Measurements from ENCODE around the gene SLC11A2. TPM values are rescaled to one million over a fixed set of nuclear protein-coding genes. Genes with fewer than 3 reads are reported as not detected.

Gene SLC11A2
- total RNA-seq, 4 donors from 2014 or later, result 24.9 to 47.1 (median 32.4) TPM

GRCh38 chr12:51028813-51029150 lies 2.6 kb upstream of the SLC11A2 start:
- Histone ChIP-seq H3K4me1 (peaks cover 0 to 25% (median 5%) of the 10 kb centered on the region in 3 donors), H3K27me3 (no peaks in the 10 kb centered on the region), H3K36me3 (no peaks in the 10 kb centered on the region), H3K27ac (no peak overlapping the region), H3K4me3 (no peak overlapping the region), H3K9me3 (no peaks in the 10 kb centered on the region)
- ATAC-seq, result no peak
- TF ChIP-seq EP300 (IDR thresholded peaks at IDR 0.05) (no peak), CTCF (IDR thresholded peaks at IDR 0.05) (no peak), POLR2A (IDR thresholded peaks at IDR 0.05) (no peak), POLR2AphosphoS5 (IDR thresholded peaks at IDR 0.05) (no peak)
- 54 to 65% methylated on average over 2 to 5 of the region's 5 CpGs for WGBS, 2 donors (ENCODE audit: low coverage in 1 of 2)

- H3K27ac ChIP-seq, result no peak overlapping the region
- no peaks in the 10 kb centered on the region for H3K36me3 ChIP-seq
- TF ChIP-seq CTCF (IDR thresholded peaks at IDR 0.05), result peak in 1 of 4 experiments; percentile 20
- TF ChIP-seq POLR2A (IDR thresholded peaks at IDR 0.05), result no peak
- H3K27me3 ChIP-seq, result no peaks in the 10 kb centered on the region
- no peak overlapping the region for H3K4me3 ChIP-seq
- peaks cover 0 to 30% (median 5%) of the 10 kb centered on the region in 3 donors for H3K4me1 ChIP-seq
- WGBS, 2 donors (ENCODE audit: low coverage in 1 of 2), result 27 to 39% methylated on average over 4 to 7 of the region's 9 CpGs
- H3K9me3 ChIP-seq, result no peaks in the 10 kb centered on the region
- ATAC-seq, result no peak
Observed at GRCh38 chr12:51028126-51028812, 2.1 kb upstream of the SLC11A2 start.

- ATAC-seq, result no peak
- H3K27ac ChIP-seq, result no peak overlapping the region
Observed at GRCh38 chr12:51027342-51027835, 1.2 kb upstream of the SLC11A2 start.

GRCh38 chr12:51025338-51025835 lies 797 bp downstream of the SLC11A2 start:
- Histone ChIP-seq H3K4me3 (peak overlapping the region; percentile 81 to 94), H3K36me3 (no peaks in the 10 kb centered on the region), H3K27ac (peak overlapping the region; percentile 87 to 97 (median 94)), H3K27me3 (no peaks in the 10 kb centered on the region), H3K4me1 (peaks cover 0 to 53% (median 5%) of the 10 kb centered on the region in 3 donors), H3K9me3 (no peaks in the 10 kb centered on the region)
- 8 to 19% methylated on average over 5 of the region's 9 CpGs for WGBS, 2 donors (ENCODE audit: low coverage in 1 of 2)
- no peak for TF ChIP-seq POLR2A (IDR thresholded peaks at IDR 0.05)
- no peak for TF ChIP-seq POLR2AphosphoS5 (IDR thresholded peaks at IDR 0.05)
- TF ChIP-seq EP300 (IDR thresholded peaks at IDR 0.05), result no peak
- no peak for TF ChIP-seq CTCF (IDR thresholded peaks at IDR 0.05)
- ATAC-seq, result no peak

More at GRCh38 chr12:51027342-51027835, 1.2 kb upstream of the SLC11A2 start:
- no peaks in the 10 kb centered on the region for H3K9me3 ChIP-seq
- no peaks in the 10 kb centered on the region for H3K27me3 ChIP-seq
- 86 to 89% methylated on average over 11 to 13 of the region's 15 CpGs for WGBS, 2 donors (ENCODE audit: low coverage in 1 of 2)
- H3K4me3 ChIP-seq, result no peak overlapping the region
- peaks cover 0 to 39% (median 5%) of the 10 kb centered on the region in 3 donors for H3K4me1 ChIP-seq
- no peak for TF ChIP-seq POLR2A (IDR thresholded peaks at IDR 0.05)
- TF ChIP-seq POLR2AphosphoS5 (IDR thresholded peaks at IDR 0.05), result no peak
- TF ChIP-seq CTCF (IDR thresholded peaks at IDR 0.05), result no peak
- no peak for TF ChIP-seq EP300 (IDR thresholded peaks at IDR 0.05)
- H3K36me3 ChIP-seq, result no peaks in the 10 kb centered on the region
